ENCODE measurements around the gene SLC22A1. TPM values are rescaled to one million over a fixed set of nuclear protein-coding genes. Genes with fewer than 3 reads are reported as not detected.

Gene SLC22A1
- total and polyA plus RNA-seq, 2 of the 13 experiments (the other 11 are each of a cell fraction or from before 2014, with no cell fraction given) = 0.80 to 0.87 TPM

DNA sequence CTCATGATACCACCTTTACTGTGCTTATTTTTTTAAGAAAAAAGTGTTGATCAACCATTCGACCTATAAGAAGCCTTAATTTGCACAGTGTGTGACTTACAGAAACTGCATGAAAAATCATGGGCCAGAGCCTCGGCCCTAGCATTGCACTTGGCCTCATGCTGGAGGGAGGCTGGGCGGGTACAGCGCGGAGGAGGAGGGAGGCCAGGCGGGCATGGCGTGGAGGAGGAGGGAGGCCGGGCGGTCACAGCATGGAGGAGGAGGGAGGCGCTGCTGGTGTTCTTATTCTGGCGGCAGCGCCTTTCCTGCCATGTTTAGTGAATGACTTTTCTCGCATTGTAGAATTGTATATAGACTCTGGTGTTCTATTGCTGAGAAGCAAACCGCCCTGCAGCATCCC, 15.6 kb upstream of the SLC22A1 start:
- DNase-seq (ENCODE audit: low spot score) (no peak), ATAC-seq (no peak), FAIRE-seq (no peak)
- ChIA-PET CTCF (ENCODE audit: low intra/inter-chr PET ratio, low total read pairs) (no interaction called here), POLR2A (no interaction called here)
- in situ Hi-C loops (cut with HindIII; ENCODE audit: extremely low pct_ligation_motif_present, low pct_unique_long_range_greater_than_20kb) (no loop called here), intact Hi-C loops (cut with micrococcal nuclease; ENCODE audit: unreplicated experiment) (no loop called here)
- TF ChIP-seq CC2D1A (CRISPR knock-in tag; IDR thresholded peaks at IDR 0.05) = no peak
- TF ChIP-seq, protein P1, sequence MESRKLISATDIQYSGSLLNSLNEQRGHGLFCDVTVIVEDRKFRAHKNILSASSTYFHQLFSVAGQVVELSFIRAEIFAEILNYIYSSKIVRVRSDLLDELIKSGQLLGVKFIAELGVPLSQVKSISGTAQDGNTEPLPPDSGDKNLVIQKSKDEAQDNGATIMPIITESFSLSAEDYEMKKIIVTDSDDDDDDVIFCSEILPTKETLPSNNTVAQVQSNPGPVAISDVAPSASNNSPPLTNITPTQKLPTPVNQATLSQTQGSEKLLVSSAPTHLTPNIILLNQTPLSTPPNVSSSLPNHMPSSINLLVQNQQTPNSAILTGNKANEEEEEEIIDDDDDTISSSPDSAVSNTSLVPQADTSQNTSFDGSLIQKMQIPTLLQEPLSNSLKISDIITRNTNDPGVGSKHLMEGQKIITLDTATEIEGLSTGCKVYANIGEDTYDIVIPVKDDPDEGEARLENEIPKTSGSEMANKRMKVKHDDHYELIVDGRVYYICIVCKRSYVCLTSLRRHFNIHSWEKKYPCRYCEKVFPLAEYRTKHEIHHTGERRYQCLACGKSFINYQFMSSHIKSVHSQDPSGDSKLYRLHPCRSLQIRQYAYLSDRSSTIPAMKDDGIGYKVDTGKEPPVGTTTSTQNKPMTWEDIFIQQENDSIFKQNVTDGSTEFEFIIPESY (CRISPR knock-in tag; IDR thresholded peaks at IDR 0.05) = 0 out of 2 replicates have a peak, but pooled peaks have one; percentile 23
- no peak overlapping the region for H3K4me2 ChIP-seq (ENCODE audit: low read depth, low read length)
- H4K20me1 ChIP-seq (ENCODE audit: insufficient read depth, low read length) = no peaks in the 10 kb centered on the region
- no peak overlapping the region for H3K9ac ChIP-seq (ENCODE audit: insufficient read depth, low read depth, low read length)
- H2AFZ ChIP-seq (ENCODE audit: low read length) = no peak overlapping the region
- H3K79me2 ChIP-seq (ENCODE audit: insufficient read depth, low read length) = no peaks in the 10 kb centered on the region
- H3K27ac ChIP-seq (ENCODE audit: extremely low read length, insufficient read depth, low read length) = no peak overlapping the region
- WGBS (ENCODE audit: low lambda C conversion rate) = 98% methylated on average over 14 of the region's 14 CpGs
- no peaks in the 10 kb centered on the region for H3K27me3 ChIP-seq (ENCODE audit: control insufficient read depth in 1 of 2, insufficient read depth in 2 of 2, low read length in 2 of 2)
- no peak overlapping the region for H3K4me3 ChIP-seq (replicated peaks in 1 of 3; ENCODE audit: insufficient read depth in 1 of 3, low read depth in 2 of 3, low read length in 3 of 3)
- peaks cover 36% of the 10 kb centered on the region for H3K4me1 ChIP-seq (ENCODE audit: insufficient read depth, low read length)
- peaks cover 33 to 40% of the 10 kb centered on the region in 2 experiments for H3K36me3 ChIP-seq (replicated peaks in 1 of 2; ENCODE audit: control insufficient read depth in 1 of 2, insufficient read depth in 2 of 2, low read length in 2 of 2)
- no peaks in the 10 kb centered on the region for H3K9me3 ChIP-seq (ENCODE audit: low read length)
- no TSS peak for BruUV-seq (replicated peaks)

GRCh38 chr6:160106701-160107100, 14.9 kb upstream of the SLC22A1 start:
- in situ Hi-C loops (cut with HindIII; ENCODE audit: extremely low pct_ligation_motif_present, low pct_unique_long_range_greater_than_20kb) (no loop called here), intact Hi-C loops (cut with micrococcal nuclease; ENCODE audit: unreplicated experiment) (no loop called here)
- peaks cover 30% of the 10 kb centered on the region for H3K4me1 ChIP-seq (ENCODE audit: insufficient read depth, low read length)
- H4K20me1 ChIP-seq (ENCODE audit: insufficient read depth, low read length) = no peaks in the 10 kb centered on the region
- no TSS peak for BruUV-seq (replicated peaks)
- POLR2A ChIA-PET = no interaction called here
- no peaks in the 10 kb centered on the region for H3K9me3 ChIP-seq (ENCODE audit: low read length)
- DNase-seq (ENCODE audit: low spot score) (peak; percentile 32), FAIRE-seq (no peak), ATAC-seq (no peak)
- WGBS (ENCODE audit: low lambda C conversion rate) = 78% methylated on average over 4 of the region's 4 CpGs
- no peak overlapping the region for H3K4me3 ChIP-seq (replicated peaks in 1 of 3; ENCODE audit: insufficient read depth in 1 of 3, low read depth in 2 of 3, low read length in 3 of 3)
- no peaks in the 10 kb centered on the region for H3K79me2 ChIP-seq (ENCODE audit: insufficient read depth, low read length)
- no peak overlapping the region for H3K27ac ChIP-seq (ENCODE audit: extremely low read length, insufficient read depth, low read length)
- H3K9ac ChIP-seq (ENCODE audit: insufficient read depth, low read depth, low read length) = no peak overlapping the region
- no peak overlapping the region for H2AFZ ChIP-seq (ENCODE audit: low read length)
- H3K36me3 ChIP-seq (replicated peaks in 1 of 2; ENCODE audit: control insufficient read depth in 1 of 2, insufficient read depth in 2 of 2, low read length in 2 of 2) = peaks cover 29 to 40% of the 10 kb centered on the region in 2 experiments
- no peak overlapping the region for H3K4me2 ChIP-seq (ENCODE audit: low read depth, low read length)
- CTCF ChIA-PET (ENCODE audit: low intra/inter-chr PET ratio, low total read pairs) = no interaction called here
- no peaks in the 10 kb centered on the region for H3K27me3 ChIP-seq (ENCODE audit: control insufficient read depth in 1 of 2, insufficient read depth in 2 of 2, low read length in 2 of 2)
- TF ChIP-seq SOX13 (IDR thresholded peaks at IDR 0.05) = no peak
- TF ChIP-seq SOX13 (CRISPR knock-in tag; conservative IDR thresholded peaks at IDR 0.05 in 1 of 2, IDR thresholded peaks at IDR 0.05 in 1 of 2) = peak in 1 of 2 experiments; percentile 67; a peak in 1 of 4 replicates
- TF ChIP-seq ZNF101 (CRISPR knock-in tag; IDR thresholded peaks at IDR 0.05; ENCODE audit: borderline replicate concordance, low read depth) = no peak
- no peak for TF ChIP-seq ZSCAN29 (CRISPR knock-in tag; conservative IDR thresholded peaks at IDR 0.05)
- TF ChIP-seq CEBPB (IDR thresholded peaks at IDR 0.05; ENCODE audit: borderline replicate concordance, low read depth, low read length) = peak; percentile 25; the same call in 1 of the 2 replicates
- peak; percentile 28; the same call in 1 of the 2 replicates for TF ChIP-seq ARID5B (CRISPR knock-in tag; IDR thresholded peaks at IDR 0.05)
- TF ChIP-seq THRA (CRISPR knock-in tag; IDR thresholded peaks at IDR 0.05; ENCODE audit: borderline replicate concordance) = no peak
- TF ChIP-seq SOX6 (IDR thresholded peaks at IDR 0.05) = no peak
- TF ChIP-seq SOX6 (CRISPR knock-in tag; IDR thresholded peaks at IDR 0.05) = peak; percentile 41; the same call in 1 of the 2 replicates
- TF ChIP-seq ZNF713 (CRISPR knock-in tag; IDR thresholded peaks at IDR 0.05) = no peak

Measured in HepG2 (cell line).